K562 (cell line): Measurements from ENCODE around the gene PLEKHN1. TPM values are rescaled to one million over a fixed set of nuclear protein-coding genes. Genes with fewer than 3 reads are reported as not detected.

ENCODE experiments used
- ATAC-seq: fragments of 200-7000 bp; cut with Tn5 transposase; 3 replicates; pipeline ENCODE4 v1.9.1; 2020; ENCODE audit warnings: moderate library complexity
- BruUV-seq: library from RNA; stranded (reverse); fragments of 400-500 nt; replicated peaks from 2 replicates; lab custom pipeline; 2021; lab: Mats Ljungman, UMichigan
- CTCF ChIA-PET: fragments of 300-600 bp; formaldehyde crosslinking; extraction: SDS; loops from one replicate; lab custom pipeline; 2021; ENCODE audit warnings: low intra/inter-chr PET ratio; lab: Yijun Ruan, JAX
- POLR2A ChIA-PET: fragments of 300-600, 350-650 bp; sonication (Branson Sonifier 250); formaldehyde crosslinking; extraction: SDS; loops from one replicate; lab custom pipeline; 2021; ENCODE audit warnings: antibody characterized with exemption, inconsistent platforms; lab: Yijun Ruan, JAX
- DNase-seq, 4 experiments: peaks; one replicate each; pipeline versions ENCODE4 v3.0.0 to v3.0.0-alpha.2; 2011 to 2018; ENCODE audit warnings: low spot score in 3 of 4, mixed read lengths in 3 of 4; ENCODE audit errors: extremely low read depth in 1 of 4
- FAIRE-seq: peaks from 2 replicates; lab custom pipeline; 2011; peaks lifted over from hg19 to GRCh38; lab: Jason Lieb, UNC
- H2AFZ ChIP-seq: 2 replicates; pipeline ENCODE4 v1.6.0; 2011; ENCODE audit warnings: low read depth, low read length, control low read depth, inconsistent platforms
- H3K27ac ChIP-seq: fragments of 200-600 bp; 3 replicates; pipeline ENCODE4 v1.8.0; 2011; ENCODE audit warnings: low read depth, mild to moderate bottlenecking, control low read depth, inconsistent platforms, low read length, moderate library complexity, mixed read lengths; ENCODE audit errors: extremely low read depth
- H3K27me3 ChIP-seq, 2 experiments: fragments of 300-600 bp in 1 of 2; 2 replicates in 1 of 2; 3 replicates in 1 of 2; pipeline versions ENCODE4 v1.6.0 to v1.8.0; 2011; ENCODE audit warnings: inconsistent platforms in 2 of 2, low read length in 2 of 2, mild to moderate bottlenecking in 1 of 2, mixed read lengths in 1 of 2, moderate library complexity in 1 of 2; ENCODE audit not compliant: control insufficient read depth in 2 of 2, insufficient read depth in 2 of 2
- H3K36me3 ChIP-seq: fragments of 300-600 bp; 3 replicates; pipeline ENCODE4 v1.8.0; 2011; ENCODE audit warnings: mild to moderate bottlenecking, low read length, inconsistent platforms; ENCODE audit not compliant: control insufficient read depth, insufficient read depth
- H3K4me1 ChIP-seq, 2 experiments: fragments of 200-600 bp in 1 of 2; replicated peaks in 1 of 2; 2 replicates in 1 of 2; 3 replicates in 1 of 2; pipeline versions ENCODE4 v1.5.1 to v1.8.0; 2011; ENCODE audit warnings: inconsistent platforms in 2 of 2, low read length in 2 of 2, mild to moderate bottlenecking in 1 of 2, mixed read lengths in 1 of 2, moderate library complexity in 1 of 2; ENCODE audit not compliant: control insufficient read depth in 2 of 2, insufficient read depth in 2 of 2
- H3K4me2 ChIP-seq: 2 replicates; pipeline ENCODE4 v1.6.1; 2011; ENCODE audit warnings: low read length, control low read depth, inconsistent platforms, mixed read lengths; ENCODE audit not compliant: insufficient read depth
- H3K4me3 ChIP-seq: fragments of 200-600 bp; sonication (generic), shearing (Covaris generic); 2 replicates; pipeline ENCODE4 v1.5.1; 2016; ENCODE audit warnings: control low read depth, inconsistent platforms
- H3K79me2 ChIP-seq: fragments of 200-600 bp; 3 replicates; pipeline ENCODE4 v1.8.0; 2011; ENCODE audit warnings: low read length, inconsistent platforms; ENCODE audit not compliant: control insufficient read depth, insufficient read depth
- H3K9ac ChIP-seq, 2 experiments: 2 replicates each; pipeline versions ENCODE4 v1.6.0 to v1.6.1; 2011; ENCODE audit warnings: low read depth in 2 of 2, low read length in 2 of 2, control low read depth in 1 of 2, inconsistent platforms in 1 of 2, mild to moderate bottlenecking in 1 of 2, mixed read lengths in 1 of 2; ENCODE audit not compliant: insufficient read depth in 1 of 2
- H3K9me1 ChIP-seq: one replicate; pipeline ENCODE4 v1.6.0; 2011; ENCODE audit warnings: inconsistent platforms, mild to moderate bottlenecking, low read length, moderate library complexity; ENCODE audit not compliant: control insufficient read depth, insufficient read depth
- H3K9me3 ChIP-seq: replicated peaks from 2 replicates; pipeline ENCODE4 v1.5.1; 2011; ENCODE audit warnings: low read depth, low read length, inconsistent platforms; ENCODE audit not compliant: control insufficient read depth, insufficient read depth
- H4K20me1 ChIP-seq: replicated peaks from 2 replicates; pipeline ENCODE4 v1.6.1; 2011; ENCODE audit warnings: low read length, inconsistent platforms, mixed read lengths; ENCODE audit not compliant: control insufficient read depth, insufficient read depth
- CC2D1A ChIP-seq: fragments of 450-650 bp; IDR thresholded peaks from 2 replicates; pipeline ENCODE4 v1.6.1; 2017; ENCODE audit warnings: mild to moderate bottlenecking
- CTCF ChIP-seq, 3 experiments: IDR thresholded peaks in 2 of 3; conservative IDR thresholded peaks in 1 of 3; 2 replicates each; pipeline ENCODE4 v1.5.1; 2011 to 2012; ENCODE audit warnings: low read length in 3 of 3, mild to moderate bottlenecking in 3 of 3, control low read depth in 2 of 3, improper control_type of control experiment in 1 of 3, inconsistent platforms in 1 of 3, low read depth in 1 of 3, mixed read lengths in 1 of 3, moderate library complexity in 1 of 3; ENCODE audit not compliant: insufficient read depth in 2 of 3
- CXXC5 ChIP-seq: fragments of 250-450 bp; sonication (Bioruptor Pico); IDR thresholded peaks from 2 replicates; pipeline ENCODE4 v1.8.0; 2022; ENCODE audit warnings: inconsistent platforms, mild to moderate bottlenecking, moderate library complexity
- FOXK2 ChIP-seq, 2 experiments: fragments of 450-650 bp; IDR thresholded peaks in 1 of 2; conservative IDR thresholded peaks in 1 of 2; 2 replicates each; pipeline ENCODE4 v1.6.1; 2016; ENCODE audit warnings: low read depth in 2 of 2, mild to moderate bottlenecking in 1 of 2
- GABPA ChIP-seq: fragments of 200-800 bp; sonication (Bioruptor generic); conservative IDR thresholded peaks from 2 replicates; pipeline ENCODE4 v1.6.1; 2016; ENCODE audit warnings: low read depth, missing genetic modification characterization, missing compliant biosample characterization
- GTF2A2 ChIP-seq: IDR thresholded peaks from 2 replicates; pipeline ENCODE4 v1.6.1; 2016; ENCODE audit warnings: mild to moderate bottlenecking, missing genetic modification characterization, missing compliant biosample characterization
- NCOA4 ChIP-seq: fragments of 450-650 bp; IDR thresholded peaks from 2 replicates; pipeline ENCODE4 v1.6.1; 2018; ENCODE audit warnings: mild to moderate bottlenecking; ENCODE audit not compliant: partially characterized antibody
- POLR2B ChIP-seq: fragments of 450-650 bp; IDR thresholded peaks from 2 replicates; pipeline ENCODE4 v1.6.1; 2018; ENCODE audit warnings: low read depth; ENCODE audit not compliant: partially characterized antibody
- ZNF121 ChIP-seq: sonication (generic); formaldehyde crosslinking; conservative IDR thresholded peaks from 2 replicates; pipeline ENCODE4 v1.8.0; 2022; ENCODE audit warnings: missing genetic modification reagents
- ZNF143 ChIP-seq: sonication (generic); formaldehyde crosslinking; IDR thresholded peaks from 2 replicates; pipeline ENCODE4 v1.9.0; 2022; ENCODE audit warnings: mild to moderate bottlenecking, missing genetic modification reagents
- ZNF444 ChIP-seq: fragments of 250-450 bp; sonication (Bioruptor Pico); IDR thresholded peaks from 2 replicates; pipeline ENCODE4 v1.4.0; 2020; ENCODE audit warnings: mild to moderate bottlenecking, moderate library complexity
- ZNF511 ChIP-seq: sonication (generic); formaldehyde crosslinking; IDR thresholded peaks from 2 replicates; pipeline ENCODE4 v1.8.0; 2022; ENCODE audit warnings: mild to moderate bottlenecking, missing genetic modification reagents
- ZNF76 ChIP-seq: fragments of 250-450 bp; sonication (Bioruptor Pico); IDR thresholded peaks from 2 replicates; pipeline ENCODE4 v1.4.0; 2020; ENCODE audit warnings: mild to moderate bottlenecking, moderate library complexity, borderline replicate concordance
- WGBS: fragments of 100-300 bp; shearing (Covaris generic); methylation state at CpG from one replicate; pipeline ENCODE4 v1.1.6; 2016; ENCODE audit warnings: low coverage, mixed read lengths; ENCODE audit not compliant: insufficient coverage; ENCODE audit errors: missing lambda C conversion rate; 5-methylcytosine and 5-hydroxymethylcytosine counted together
- in situ Hi-C: fragments of 300-500 bp; cut with MboI; formaldehyde crosslinking; loops from 4 replicates; pipeline ENCODE4 v1.15.0; 2018; ENCODE audit warnings: inconsistent platforms, mixed read lengths
- intact Hi-C: fragments of 100-400 bp; cut with micrococcal nuclease; formaldehyde crosslinking; loops from 2 replicates; pipeline ENCODE4 v1.14.2; 2022
- polyA plus RNA-seq, 8 experiments: library from polyadenylated mRNA; depleted of rRNA in 4 of 8; stranded (reverse) in 5 of 8; unstranded in 3 of 8; fragments of >200 nt; fragmentation: Nextera tagmentation in 2 of 8; fragmentation: Illumina TruSeq in 1 of 8; extraction: Ambion mirVana in 2 of 8; extraction: Trizol in 1 of 8; gene quantifications; 2 replicates each; pipeline versions ENCODE4 v1.2.1 to v1.2.3, GENCODE V29; 2011 to 2014; ENCODE audit warnings: inconsistent platforms in 1 of 8, missing spikeins in 1 of 8
- total RNA-seq, 7 experiments: library from RNA; depleted of rRNA in 6 of 7; stranded (reverse); fragments of >200 nt in 6 of 7; fragmentation: Illumina TruSeq in 2 of 7; extraction: Trizol in 2 of 7; gene quantifications; 2 replicates each; pipeline versions ENCODE4 v1.2.1 to v1.2.3, GENCODE V29; 2011 to 2021; ENCODE audit warnings: low replicate concordance in 1 of 7
- TF ChIP-seq, protein P1 (sequence below): fragments of 250-450 bp; sonication (Bioruptor Pico); IDR thresholded peaks from 2 replicates; pipeline ENCODE4 v1.5.1; 2021; ENCODE audit warnings: mild to moderate bottlenecking
- TF ChIP-seq, protein P2 (sequence below): sonication (generic); formaldehyde crosslinking; IDR thresholded peaks from 2 replicates; pipeline ENCODE4 v1.8.0; 2022; ENCODE audit warnings: missing genetic modification reagents, mild to moderate bottlenecking, moderate library complexity, borderline replicate concordance

The PLEKHN1 gene
- total and polyA plus RNA-seq, 9 of the 15 experiments (the other 6 are each of a cell fraction or from before 2014, with no cell fraction given), result 0.07 to 1.5 (median 0.13) TPM; not detected in 2

GRCh38 chr1:1019122-1019999 lies 53.1 kb downstream of the PLEKHN1 start:
- in situ Hi-C loops, result no loop called here
- H3K27me3 ChIP-seq, result no peaks in the 10 kb centered on the region
- peaks cover 11% of the 10 kb centered on the region for H4K20me1 ChIP-seq
- H3K9me3 ChIP-seq, result no peaks in the 10 kb centered on the region
- CTCF ChIA-PET, result interaction anchor here (0.6 kb wide), 2 partner anchors 14 to 115 kb away, joined by 3 to 4 read pairs; no protein-coding TSS in a partner anchor
- H3K9ac ChIP-seq, result peak overlapping the region; percentile 53 to 81; a peak in 3 of 4 replicates
- peak; percentile 51 for FAIRE-seq
- peaks cover 9% of the 10 kb centered on the region for H3K9me1 ChIP-seq
- peak; percentile 88 to 98 (median 98) for DNase-seq
- no TSS peak for BruUV-seq
- H3K27ac ChIP-seq, result peak overlapping the region; percentile 84; the same call in 2 of the 3 replicates
- intact Hi-C loops, result no loop called here
- POLR2A ChIA-PET, result interaction anchor here (1.0 to 1.5 kb wide), 5 partner anchors 12 to 380 kb away, joined by 3 to 4 read pairs (median 3); partner anchors contain the start of gene CCNL2
- H3K4me3 ChIP-seq, result peak overlapping the region; percentile 55
- peak; percentile 82 for ATAC-seq
- peak overlapping the region; percentile 85 for H2AFZ ChIP-seq
- H3K4me1 ChIP-seq, result peaks cover 27 to 68% of the 10 kb centered on the region in 2 experiments
- WGBS, result 6% methylated on average over 29 of the region's 91 CpGs
- peak overlapping the region; percentile 52 for H3K4me2 ChIP-seq
- H3K79me2 ChIP-seq, result peaks cover 37% of the 10 kb centered on the region
- H3K36me3 ChIP-seq, result peaks cover 29% of the 10 kb centered on the region; the same call in 1 of the 3 replicates
- TF ChIP-seq, protein P1, sequence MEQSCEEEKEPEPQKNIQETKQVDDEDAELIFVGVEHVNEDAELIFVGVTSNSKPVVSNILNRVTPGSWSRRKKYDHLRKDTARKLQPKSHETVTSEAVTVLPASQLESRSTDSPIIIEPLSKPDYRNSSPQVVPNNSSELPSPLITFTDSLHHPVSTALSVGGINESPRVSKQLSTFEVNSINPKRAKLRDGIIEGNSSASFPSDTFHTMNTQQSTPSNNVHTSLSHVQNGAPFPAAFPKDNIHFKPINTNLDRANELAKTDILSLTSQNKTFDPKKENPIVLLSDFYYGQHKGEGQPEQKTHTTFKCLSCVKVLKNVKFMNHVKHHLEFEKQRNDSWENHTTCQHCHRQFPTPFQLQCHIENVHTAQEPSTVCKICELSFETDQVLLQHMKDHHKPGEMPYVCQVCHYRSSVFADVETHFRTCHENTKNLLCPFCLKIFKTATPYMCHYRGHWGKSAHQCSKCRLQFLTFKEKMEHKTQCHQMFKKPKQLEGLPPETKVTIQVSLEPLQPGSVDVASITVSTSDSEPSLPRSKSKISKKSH (CRISPR knock-in tag), result no peak
- TF ChIP-seq ZNF444 (CRISPR knock-in tag), result no peak
- TF ChIP-seq ZNF143 (CRISPR knock-in tag), result no peak
- TF ChIP-seq GABPA (tag), result peak; percentile 89
- TF ChIP-seq ZNF76, result no peak
- TF ChIP-seq CXXC5 (CRISPR knock-in tag), result peak; percentile 64
- no peak for TF ChIP-seq ZNF511
- TF ChIP-seq ZNF121, result peak; percentile 98
- TF ChIP-seq GTF2A2 (tag), result no peak
- peak; percentile 40 to 74 (median 59); a peak in 4 of 6 replicates for TF ChIP-seq CTCF (IDR thresholded peaks at IDR 0.05 in 2 of 3, conservative IDR thresholded peaks at IDR 0.05 in 1 of 3; ENCODE audit: insufficient read depth in 2 of 3, low read depth in 1 of 3, low read length in 3 of 3)
- TF ChIP-seq, protein P2, sequence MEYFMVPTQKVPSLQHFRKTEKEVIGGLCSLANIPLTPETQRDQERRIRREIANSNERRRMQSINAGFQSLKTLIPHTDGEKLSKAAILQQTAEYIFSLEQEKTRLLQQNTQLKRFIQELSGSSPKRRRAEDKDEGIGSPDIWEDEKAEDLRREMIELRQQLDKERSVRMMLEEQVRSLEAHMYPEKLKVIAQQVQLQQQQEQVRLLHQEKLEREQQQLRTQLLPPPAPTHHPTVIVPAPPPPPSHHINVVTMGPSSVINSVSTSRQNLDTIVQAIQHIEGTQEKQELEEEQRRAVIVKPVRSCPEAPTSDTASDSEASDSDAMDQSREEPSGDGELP (CRISPR knock-in tag), result 0 out of 2 replicates have a peak, but pooled peaks have one; percentile 24
- no peak for TF ChIP-seq FOXK2 (conservative IDR thresholded peaks at IDR 0.05 in 1 of 2, IDR thresholded peaks at IDR 0.05 in 1 of 2; ENCODE audit: low read depth in 2 of 2)
- no peak for TF ChIP-seq NCOA4
- TF ChIP-seq POLR2B, result no peak
- TF ChIP-seq CC2D1A, result peak; percentile 90; the same call in 1 of the 2 replicates
